ENCODE data around the gene BUB3.

BUB3 gene

GRCh38 chr10:123143825-123144168 lies 10.4 kb upstream of the BUB3 start:
- ChIA-PET POLR2A (no interaction called here), CTCF (interaction anchor here (1.6 to 4.0 kb wide), 2 partner anchors 10 kb away, joined by 6 to 31 read pairs; partner anchors contain the start of gene BUB3)
- DNase-seq (ENCODE audit: low read depth, low spot score): no peak
- TF ChIP-seq CTCF (IDR thresholded peaks at IDR 0.05; ENCODE audit: insufficient read depth, low read length, missing control alignments): no peak
- no peak overlapping the region for H3K4me3 ChIP-seq (ENCODE audit: low read depth, low read length)

GRCh38 chr10:123144697-123145541 lies 9.3 kb upstream of the BUB3 start:
- no peak for DNase-seq (ENCODE audit: low read depth, low spot score)
- TF ChIP-seq CTCF (IDR thresholded peaks at IDR 0.05; ENCODE audit: insufficient read depth, low read length, missing control alignments): no peak
- H3K4me3 ChIP-seq (ENCODE audit: low read depth, low read length): no peak overlapping the region
- ChIA-PET POLR2A (no interaction called here), CTCF (interaction anchor here (1.6 to 4.0 kb wide), 2 partner anchors 9 to 11 kb away, joined by 6 to 31 read pairs; partner anchors contain the start of gene BUB3)

- CTCF ChIA-PET: interaction anchor here (1.6 to 4.0 kb wide), 2 partner anchors 9 to 12 kb away, joined by 6 to 31 read pairs; partner anchors contain the start of gene BUB3
- POLR2A ChIA-PET: no interaction called here
- no peak for TF ChIP-seq CTCF (IDR thresholded peaks at IDR 0.05; ENCODE audit: insufficient read depth, low read length, missing control alignments)
- no peak overlapping the region for H3K4me3 ChIP-seq (ENCODE audit: low read depth, low read length)
- no peak for DNase-seq (ENCODE audit: low read depth, low spot score)
Observed at GRCh38 chr10:123145542-123146012, 8.6 kb upstream of the BUB3 start.

GRCh38 chr10:123146013-123146893 lies 7.9 kb upstream of the BUB3 start:
- no peak overlapping the region for H3K4me3 ChIP-seq (ENCODE audit: low read depth, low read length)
- ChIA-PET POLR2A (no interaction called here), CTCF (interaction anchor here (4.0 kb wide), 1 partner anchor 13 kb away, joined by 31 read pairs; no protein-coding TSS in a partner anchor)
- no peak for DNase-seq (ENCODE audit: low read depth, low spot score)
- TF ChIP-seq CTCF (IDR thresholded peaks at IDR 0.05; ENCODE audit: insufficient read depth, low read length, missing control alignments): no peak

GRCh38 chr10:123146894-123147634 lies 7.1 kb upstream of the BUB3 start:
- POLR2A ChIA-PET: no interaction called here
- CTCF ChIA-PET: interaction anchor here (4.0 kb wide), 1 partner anchor 13 kb away, joined by 31 read pairs; no protein-coding TSS in a partner anchor
- DNase-seq (ENCODE audit: low read depth, low spot score): no peak
- H3K4me3 ChIP-seq (ENCODE audit: low read depth, low read length): no peak overlapping the region
- TF ChIP-seq CTCF (IDR thresholded peaks at IDR 0.05; ENCODE audit: insufficient read depth, low read length, missing control alignments): no peak

All from AG04449 (cell line).